PC-9 (cell line): ENCODE data around the gene GAD1. TPM values are rescaled to one million over a fixed set of nuclear protein-coding genes. Genes with fewer than 3 reads are reported as not detected.

Experiments
- BruUV-seq: library from RNA; stranded (reverse); fragments of 400-500 nt; replicated peaks from 2 replicates; lab custom pipeline; 2021; lab: Mats Ljungman, UMichigan
- CTCF ChIA-PET: fragments of 300-600 bp; sonication (Branson Sonifier 250); formaldehyde crosslinking; loops from one replicate; lab custom pipeline; 2022; ENCODE audit warnings: antibody characterized with exemption; lab: Charles Lee
- POLR2A ChIA-PET: fragments of 300-600 bp; sonication (Branson Sonifier 250); formaldehyde crosslinking; loops from one replicate; lab custom pipeline; 2022; ENCODE audit warnings: antibody characterized with exemption; ENCODE audit not compliant: unreplicated experiment; lab: Charles Lee
- DNase-seq, 2 experiments: peaks; one replicate each; pipeline versions ENCODE4 v3.0.0 to v3.0.0-alpha.2; 2015 to 2022; ENCODE audit warnings: mixed read lengths in 1 of 2
- H2AFZ ChIP-seq: fragments of 200-600 bp; sonication (generic); 2 replicates; pipeline ENCODE4 v1.8.1; 2017; ENCODE audit warnings: antibody characterized with exemption
- H3F3A ChIP-seq: fragments of 200-600 bp; sonication (generic); 2 replicates; pipeline ENCODE4 v1.8.1; 2017; ENCODE audit warnings: antibody characterized with exemption, mild to moderate bottlenecking, low read depth; ENCODE audit not compliant: insufficient read depth
- H3K27ac ChIP-seq: fragments of 200-600 bp; sonication (generic); 2 replicates; pipeline ENCODE4 v1.6.1; 2016; ENCODE audit warnings: mixed run types
- H3K27me3 ChIP-seq: fragments of 200-600 bp; sonication (generic); 2 replicates; pipeline ENCODE4 v1.6.1; 2016; ENCODE audit warnings: low read depth, mixed run types; ENCODE audit not compliant: insufficient read depth
- H3K36me3 ChIP-seq: fragments of 200-600 bp; sonication (generic); 2 replicates; pipeline ENCODE4 v1.6.1; 2016; ENCODE audit warnings: low read depth, mixed run types
- H3K4me1 ChIP-seq: fragments of 200-600 bp; sonication (generic); replicated peaks from 2 replicates; pipeline ENCODE4 v1.6.1; 2016; ENCODE audit warnings: mixed run types; ENCODE audit not compliant: insufficient read depth
- H3K4me2 ChIP-seq: fragments of 200-600 bp; sonication (generic); 2 replicates; pipeline ENCODE4 v1.6.1; 2017; ENCODE audit warnings: mixed run types
- H3K4me3 ChIP-seq: fragments of 200-600 bp; sonication (generic); 2 replicates; pipeline ENCODE4 v1.6.1; 2016; ENCODE audit warnings: mixed run types
- H3K79me2 ChIP-seq: fragments of 200-600 bp; sonication (generic); 2 replicates; pipeline ENCODE4 v1.6.1; 2017; ENCODE audit warnings: low read depth, mixed run types
- H3K9me2 ChIP-seq: fragments of 200-600 bp; sonication (generic); 2 replicates; pipeline ENCODE4 v1.8.1; 2017; ENCODE audit warnings: mild to moderate bottlenecking; ENCODE audit not compliant: insufficient read depth
- H3K9me3 ChIP-seq: fragments of 200-600 bp; sonication (generic); 2 replicates; pipeline ENCODE4 v1.8.1; 2016; ENCODE audit warnings: low read depth; ENCODE audit not compliant: insufficient read depth
- H4K20me1 ChIP-seq: fragments of 200-600 bp; sonication (generic); 2 replicates; pipeline ENCODE4 v1.8.1; 2017; ENCODE audit not compliant: insufficient read depth
- CTCF ChIP-seq: fragments of 200-600 bp; sonication (generic); conservative IDR thresholded peaks from 2 replicates; pipeline ENCODE4 v1.6.1; 2017; ENCODE audit warnings: mixed run types, antibody characterized with exemption, mild to moderate bottlenecking, moderate library complexity
- EZH2 ChIP-seq: fragments of 200-600 bp; sonication (generic); IDR thresholded peaks from 2 replicates; pipeline ENCODE4 v1.8.0; 2017; ENCODE audit warnings: antibody characterized with exemption, low read depth
- intact Hi-C: fragments of 100-400 bp; cut with micrococcal nuclease; formaldehyde crosslinking; loops from one replicate; pipeline ENCODE4 v1.10.0; 2022; ENCODE audit not compliant: unreplicated experiment
- total RNA-seq: library from RNA; stranded (reverse); gene quantifications from 2 replicates; pipeline ENCODE4 v1.2.3, GENCODE V29; 2021

The GAD1 gene
- total RNA-seq, 1 experiment from 2014 or later = 3.5 TPM

GRCh38 chr2:170817093-170818035 is 677 bp downstream of the GAD1 start:
- Histone ChIP-seq H3K27me3 (no peaks in the 10 kb centered on the region), H3K79me2 (no peaks in the 10 kb centered on the region), H3K36me3 (no peaks in the 10 kb centered on the region), H3K4me2 (peak overlapping the region; percentile 86), H3K4me1 (no peaks in the 10 kb centered on the region), H3F3A (no peaks in the 10 kb centered on the region), H2AFZ (peak overlapping the region; percentile 76), H3K9me2 (no peaks in the 10 kb centered on the region), H3K27ac (no peak overlapping the region), H3K4me3 (peak overlapping the region; percentile 65), H3K9me3 (no peaks in the 10 kb centered on the region), H4K20me1 (no peaks in the 10 kb centered on the region)
- intact Hi-C loops = loop anchor here (2.0 to 10.0 kb wide), 2 partner anchors 111 to 233 kb away; partner anchors contain the start of gene GORASP2
- ChIA-PET POLR2A (interaction anchor here (0.6 to 0.7 kb wide), 3 partner anchors 18 to 447 kb away, joined by 3 to 7 read pairs (median 3); no protein-coding TSS in a partner anchor), CTCF (interaction anchor here (0.5 to 0.7 kb wide), 8 partner anchors 55 to 1365 kb away, joined by 4 to 11 read pairs (median 4); no protein-coding TSS in a partner anchor)
- peak in 1 of 2 experiments; percentile 25 for DNase-seq
- TSS peak; percentile 53 for BruUV-seq
- TF ChIP-seq EZH2 = no peak
- TF ChIP-seq CTCF = no peak

- Histone ChIP-seq H3K27me3 (no peaks in the 10 kb centered on the region), H3F3A (no peaks in the 10 kb centered on the region), H3K4me1 (no peaks in the 10 kb centered on the region), H3K4me3 (peak overlapping the region; percentile 65), H3K36me3 (no peaks in the 10 kb centered on the region), H2AFZ (no peak overlapping the region), H3K27ac (no peak overlapping the region), H3K4me2 (peak overlapping the region; percentile 86), H3K9me3 (no peaks in the 10 kb centered on the region), H3K79me2 (no peaks in the 10 kb centered on the region), H3K9me2 (no peaks in the 10 kb centered on the region), H4K20me1 (no peaks in the 10 kb centered on the region)
- intact Hi-C loops = loop anchor here (10.0 kb wide), 1 partner anchor 233 kb away; no protein-coding TSS in a partner anchor
- TF ChIP-seq CTCF = no peak
- TF ChIP-seq EZH2 = no peak
- peak in 1 of 2 experiments; percentile 3 for DNase-seq
- ChIA-PET CTCF (no interaction called here), POLR2A (no interaction called here)
- BruUV-seq = no TSS peak
These were observed 1.5 kb downstream of the GAD1 start for GRCh38 chr2:170818036-170818751.
